Limb (tissue), 2 donors: ENCODE data around the gene RBM19.

ENCODE experiments used
- DNase-seq, 2 donors: peaks; one replicate each; pipeline ENCODE4 v3.0.0-alpha.2; 2016; ENCODE audit errors: extremely low spot score in 2 of 2

RBM19 gene

DNA sequence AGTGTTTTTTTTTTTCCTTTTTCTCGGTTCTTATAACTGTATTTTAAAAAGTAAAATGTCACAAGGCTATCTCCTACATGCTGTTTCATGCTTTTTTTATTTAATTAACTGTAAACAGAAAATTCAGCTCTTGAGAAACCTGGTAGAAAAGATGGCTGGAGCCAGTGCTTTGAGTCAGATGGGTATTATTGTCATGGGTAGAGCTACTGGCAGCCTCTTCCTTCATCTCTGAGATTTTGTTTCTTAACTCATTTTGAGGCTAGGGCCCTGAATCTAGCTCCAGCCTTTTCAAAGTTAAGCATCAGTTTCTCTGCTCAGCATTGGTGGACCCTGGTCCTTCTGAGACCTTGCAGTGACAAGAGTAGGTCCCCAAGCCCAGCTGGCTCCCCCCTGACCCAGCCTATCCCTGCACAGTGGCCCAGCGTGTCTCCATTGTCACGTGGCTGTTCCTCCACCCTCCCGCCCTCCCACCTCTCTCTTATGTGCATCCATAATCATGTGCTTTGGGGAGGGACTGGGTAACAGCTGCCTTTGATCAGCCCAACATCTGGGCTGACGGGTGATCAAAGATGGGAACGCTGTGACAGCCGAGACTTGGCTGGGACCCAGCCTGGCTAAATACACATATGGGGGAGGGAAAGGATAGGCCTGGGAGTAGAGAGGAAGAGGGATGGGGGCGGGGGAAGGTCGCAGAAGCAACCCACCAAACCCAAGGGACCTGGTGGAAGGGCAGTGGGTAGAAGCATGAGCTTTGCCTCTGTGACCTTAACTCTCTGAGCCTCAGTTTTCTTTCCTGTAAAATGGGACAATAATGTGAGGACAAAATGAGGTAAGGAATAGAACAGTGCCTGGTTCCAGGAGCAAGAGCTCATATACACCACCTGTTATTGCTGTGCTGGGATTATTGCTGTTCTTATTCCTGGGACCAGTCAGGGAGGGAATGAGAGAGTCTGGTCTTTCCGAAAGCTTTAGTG is 24.4 kb upstream of the RBM19 start:
- peak; percentile 20 to 43 for DNase-seq

DNA sequence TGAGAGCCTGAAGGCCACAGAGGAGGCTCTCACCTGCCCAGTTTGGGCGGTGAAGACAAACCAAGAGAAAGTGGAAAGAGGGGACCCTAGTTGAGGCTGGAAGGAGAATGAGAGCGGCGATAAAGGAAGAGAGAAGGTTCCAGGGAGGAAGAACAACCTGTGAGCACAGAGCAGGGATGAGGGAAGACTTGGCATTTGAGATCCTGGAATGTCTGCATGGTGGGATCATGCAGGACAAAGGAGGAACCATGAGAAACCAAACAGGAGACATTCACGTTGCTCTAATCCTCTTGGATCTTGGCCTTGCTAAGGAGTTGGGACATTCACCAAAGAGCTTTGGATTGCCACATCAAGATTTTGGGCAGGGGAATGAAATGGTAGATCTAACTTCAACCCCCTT is 22.9 kb upstream of the RBM19 start:
- no peak for DNase-seq

DNA sequence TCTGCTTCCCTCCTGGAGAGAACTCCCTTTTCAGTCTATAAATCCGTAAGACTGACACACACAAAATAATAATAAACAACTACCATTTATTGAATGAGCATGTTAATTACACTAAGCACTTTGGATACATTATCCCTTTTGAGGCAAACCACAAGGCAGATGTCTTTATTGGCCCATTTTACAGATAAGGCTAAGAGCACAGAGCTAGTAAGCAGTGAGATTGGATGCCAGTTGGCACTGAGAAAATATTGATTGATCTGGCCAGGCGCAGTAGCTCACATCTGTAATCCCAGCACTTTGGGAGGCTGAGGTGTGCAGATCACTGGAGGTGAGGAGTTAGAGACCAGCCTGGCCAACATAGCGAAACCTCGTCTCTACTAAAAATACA is 21.9 kb upstream of the RBM19 start:
- DNase-seq = no peak

DNA sequence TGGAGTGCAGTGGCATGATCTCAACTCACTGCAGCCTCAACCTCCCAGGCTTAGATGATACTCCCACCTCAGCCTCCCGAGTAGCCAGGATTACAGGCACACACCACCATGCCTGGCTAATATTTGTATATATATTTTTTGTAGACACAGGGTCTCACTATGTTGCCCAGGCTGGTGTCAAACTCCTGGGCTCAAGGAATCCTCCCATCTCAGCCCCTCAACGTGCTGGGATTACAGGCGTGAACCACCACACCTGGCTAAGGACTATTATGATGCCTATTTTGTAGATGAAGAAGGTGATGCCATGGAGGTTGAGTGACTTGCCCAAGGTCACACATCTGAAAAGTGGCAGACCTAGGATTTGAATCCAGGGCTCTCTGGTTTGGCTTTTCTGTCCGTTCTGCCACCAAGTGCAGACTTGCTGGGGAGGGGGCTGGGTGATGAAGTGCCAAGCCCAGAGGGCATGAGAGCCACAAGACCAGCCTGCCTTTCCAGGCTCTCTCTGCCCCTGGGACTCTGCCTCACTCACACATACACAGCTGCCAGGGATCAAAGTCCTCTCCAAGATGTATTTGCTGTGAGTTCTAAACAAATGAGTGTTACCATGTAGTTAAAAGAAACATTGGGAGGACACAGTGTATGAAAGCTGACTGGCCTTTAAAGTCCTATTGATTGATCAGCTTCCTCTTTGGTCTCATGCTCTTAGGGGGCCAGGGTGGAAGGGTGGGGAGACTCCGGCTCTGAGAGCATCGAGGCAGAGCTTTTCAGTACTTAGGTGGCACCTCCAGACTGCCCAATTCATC is 21.3 kb upstream of the RBM19 start:
- no peak for DNase-seq

DNA sequence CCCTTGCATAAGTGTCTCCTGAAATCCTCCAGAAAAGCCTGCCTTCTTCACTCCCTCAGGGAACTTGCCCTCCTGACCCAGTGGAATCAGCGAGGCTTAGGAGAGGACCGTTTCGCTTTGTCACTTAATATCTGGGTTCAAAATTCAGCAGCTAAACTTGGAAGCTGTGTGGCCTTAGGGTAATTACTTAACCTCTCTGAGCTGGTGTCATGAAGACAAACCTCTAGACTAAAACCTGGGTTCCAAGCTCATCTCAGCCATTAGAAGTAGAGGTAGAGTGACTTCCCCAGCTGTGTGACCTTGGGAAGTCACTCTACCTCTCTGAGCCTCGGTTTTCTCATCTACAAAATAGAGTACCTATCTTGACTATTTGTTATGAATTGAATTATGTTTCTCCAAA is 18.3 kb upstream of the RBM19 start:
- DNase-seq = no peak

DNA sequence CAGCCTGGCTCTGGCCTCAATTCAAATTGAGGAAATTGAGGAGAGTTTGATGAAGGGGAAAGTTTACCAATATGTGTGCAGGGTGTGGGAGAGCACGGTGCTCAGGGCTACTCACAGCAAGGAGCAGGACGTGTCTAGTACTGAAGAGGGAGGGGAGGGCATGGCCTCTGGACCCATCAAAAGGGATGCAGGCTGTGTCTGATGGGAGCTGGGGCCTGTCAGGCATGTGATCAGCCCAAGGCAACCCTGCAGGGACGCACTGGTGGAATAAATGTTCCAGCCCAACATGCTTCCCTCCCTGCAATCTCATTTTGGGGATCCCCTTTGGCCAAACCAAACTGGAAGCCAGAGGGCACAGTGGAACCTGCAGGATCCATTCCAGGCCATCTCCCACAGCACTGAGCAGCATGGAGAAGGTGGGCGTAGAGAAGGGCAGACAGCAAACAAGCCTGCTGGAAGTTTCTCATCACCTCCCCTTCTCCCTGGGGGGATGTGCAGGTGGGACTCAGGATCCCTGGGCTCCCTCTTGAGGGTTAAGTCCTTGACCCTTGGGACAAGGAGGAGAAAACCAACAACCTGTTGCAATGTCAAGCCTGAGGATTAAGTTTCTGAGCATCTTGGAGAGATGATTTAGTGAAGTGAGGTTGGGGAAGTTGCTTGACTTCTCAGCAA is 17.8 kb upstream of the RBM19 start:
- DNase-seq = no peak

DNA sequence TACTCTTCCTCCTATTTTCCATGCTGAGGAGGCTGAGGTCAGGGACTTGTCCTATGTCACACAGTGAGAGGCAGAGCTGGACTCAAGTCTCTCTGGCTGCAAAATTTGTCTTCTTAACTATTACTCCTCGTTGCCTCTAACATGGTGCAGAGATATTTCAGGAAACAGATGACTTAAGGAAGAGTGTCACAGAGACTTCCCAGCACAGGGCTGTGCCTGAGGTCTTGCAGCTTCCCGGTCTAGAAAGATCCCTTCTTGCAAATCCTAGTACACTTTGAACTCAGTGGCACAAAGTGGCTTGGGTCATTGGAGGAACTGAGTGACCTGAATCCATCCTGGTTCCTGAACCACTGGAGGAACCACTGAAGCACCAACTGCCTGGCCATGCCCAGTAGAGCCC is 17.1 kb upstream of the RBM19 start:
- no peak for DNase-seq

DNA sequence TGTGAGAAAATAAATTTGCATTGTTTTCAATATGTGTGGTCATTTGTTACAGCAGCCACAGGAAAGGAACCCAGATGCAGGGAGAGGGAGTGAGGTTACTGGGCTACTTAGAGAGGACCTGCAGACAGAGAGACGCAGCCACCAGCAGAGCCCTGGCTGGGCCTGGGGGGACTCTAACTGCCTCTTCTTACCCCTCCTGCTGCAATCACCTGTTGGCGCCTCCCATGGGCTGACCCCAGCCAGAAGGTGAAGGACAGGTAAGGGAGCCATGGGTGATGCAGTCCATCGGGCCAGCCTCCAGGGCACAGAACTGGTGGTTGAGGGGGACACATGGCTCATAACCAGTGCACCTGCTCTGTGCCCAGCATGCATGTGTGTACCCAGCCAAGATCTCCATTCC is 15.8 kb upstream of the RBM19 start:
- no peak for DNase-seq

DNA sequence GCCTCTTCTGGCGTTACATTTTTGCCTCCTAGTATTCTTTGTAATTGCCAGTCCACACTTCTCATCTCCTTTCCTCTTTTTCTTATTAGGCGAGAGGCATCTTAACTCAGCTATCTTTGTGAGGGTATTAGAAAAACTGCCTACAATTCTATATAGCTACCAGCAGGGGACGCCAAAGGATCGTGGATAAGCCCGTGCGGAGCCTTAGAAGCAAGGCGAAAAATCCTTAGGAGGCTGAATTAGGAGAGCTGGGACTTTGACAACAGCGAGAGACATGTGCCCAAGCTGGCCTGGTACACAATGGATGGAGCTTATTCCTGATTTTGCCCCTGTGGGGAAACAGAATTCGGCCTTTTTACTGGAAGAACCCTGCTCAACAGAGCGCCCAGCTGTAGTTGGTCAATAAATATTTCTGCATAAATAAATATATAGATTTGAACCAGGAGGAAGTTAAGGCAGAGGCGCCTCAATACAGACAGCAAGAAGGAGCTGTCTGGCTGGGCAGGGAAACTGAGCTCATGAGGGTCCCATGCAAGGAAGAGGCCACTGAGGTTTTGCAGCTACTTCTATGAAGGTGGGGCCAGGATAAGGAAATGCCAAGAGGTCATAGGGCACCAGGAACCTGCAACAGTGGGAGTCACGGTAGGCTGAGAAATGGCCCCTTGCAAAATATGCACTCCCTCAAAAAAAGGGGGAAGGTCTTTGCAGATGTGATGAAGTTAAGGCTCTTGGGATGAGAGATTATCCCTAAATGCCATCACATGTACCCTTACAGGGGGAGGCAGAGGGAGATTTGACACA is 14.6 kb upstream of the RBM19 start:
- peak; percentile 67 to 77 for DNase-seq

DNA sequence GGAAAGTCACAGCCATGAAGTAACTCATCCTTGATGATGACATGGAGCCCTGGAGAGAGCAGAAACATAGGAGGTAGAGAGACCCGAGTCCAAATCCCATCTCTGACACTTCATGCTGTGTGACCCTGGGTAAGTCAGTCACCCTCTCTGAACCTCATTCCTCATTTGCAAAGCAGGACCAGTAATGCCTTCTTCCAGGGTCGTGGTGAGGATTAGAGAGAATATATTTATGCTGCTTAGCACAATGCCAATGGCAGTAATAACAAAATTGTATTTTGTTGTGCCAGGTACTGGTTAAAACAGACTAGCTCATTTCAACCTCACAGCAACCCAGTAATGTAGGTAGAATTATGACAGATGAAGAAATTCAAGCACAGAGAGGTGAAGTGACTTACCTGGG is 13.9 kb upstream of the RBM19 start:
- DNase-seq = no peak

DNA sequence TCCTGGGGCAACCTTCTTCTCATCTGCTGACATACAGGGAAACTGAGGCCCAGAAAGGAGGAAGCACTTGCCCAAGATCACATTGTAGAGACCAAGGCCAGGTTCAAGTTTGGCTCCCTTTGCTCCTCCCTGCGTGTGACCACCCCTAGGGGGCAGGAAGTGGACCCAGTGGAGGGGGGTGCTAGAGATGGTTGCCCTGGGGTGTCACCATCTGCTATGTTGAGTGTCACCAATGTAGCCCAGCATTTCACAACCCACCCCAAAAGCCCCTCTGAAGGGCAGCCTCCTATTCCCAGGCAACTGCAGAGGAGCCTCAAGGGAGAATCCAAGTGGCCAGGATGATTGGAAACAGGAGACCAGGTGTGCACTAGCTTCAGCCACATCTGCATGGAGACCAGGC is 12.0 kb upstream of the RBM19 start:
- DNase-seq = no peak

DNA sequence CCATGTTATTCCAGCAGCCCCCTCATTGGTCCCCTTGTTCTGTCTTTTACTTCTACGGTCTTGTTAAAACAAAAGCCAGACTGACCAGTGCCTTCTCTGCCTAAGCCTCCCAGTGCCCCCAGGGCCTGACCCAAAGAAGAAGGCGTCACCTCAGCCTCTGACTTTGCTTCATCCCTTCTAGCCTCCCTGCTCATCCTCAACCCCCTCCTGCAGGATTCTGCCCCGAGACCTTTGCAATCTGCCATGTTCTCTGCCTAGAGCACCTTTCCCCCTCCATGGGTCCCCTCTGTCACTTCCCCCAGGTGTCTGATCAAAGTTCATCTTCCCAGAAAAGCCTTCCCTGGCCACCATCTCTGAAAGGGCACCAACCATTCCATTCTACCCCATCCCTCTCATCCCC is 7.9 kb upstream of the RBM19 start:
- DNase-seq = no peak

DNA sequence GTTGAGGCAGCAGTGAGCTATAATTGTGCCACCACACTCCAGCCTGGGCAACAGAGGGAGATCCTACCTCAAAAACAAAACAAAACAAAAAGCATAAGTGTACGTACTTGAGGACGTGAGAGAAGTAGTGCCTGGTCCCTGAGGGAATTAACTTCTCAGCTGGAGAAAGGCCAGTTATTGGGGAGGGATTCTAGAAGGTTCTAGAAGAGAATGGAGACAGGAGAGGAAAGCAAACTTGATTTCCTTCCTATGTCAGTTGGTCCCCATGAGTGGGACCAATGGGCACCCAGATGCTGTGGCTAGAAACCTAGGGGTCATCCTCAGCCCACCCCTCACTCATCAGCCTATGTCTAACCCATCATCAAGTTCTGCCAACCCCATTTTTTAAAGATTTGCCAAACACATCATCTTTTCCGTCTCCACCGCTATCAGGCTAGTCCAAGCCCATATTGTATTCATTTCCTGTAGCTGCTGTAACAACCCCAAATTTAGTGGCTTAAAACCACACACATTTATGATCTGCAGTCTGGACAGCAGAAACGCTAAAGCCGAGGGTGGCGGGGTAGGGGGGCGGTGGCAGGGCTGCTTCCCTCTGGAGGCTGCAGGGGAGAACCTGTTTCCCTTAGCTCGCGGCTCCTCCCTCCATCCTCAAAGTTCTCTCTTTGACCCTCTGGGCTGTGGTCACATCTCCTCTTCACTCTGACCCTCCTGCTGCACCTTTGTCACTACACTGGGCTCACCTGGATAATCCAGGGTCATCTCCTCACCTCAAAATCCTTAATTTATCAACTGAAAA is 7.2 kb upstream of the RBM19 start:
- DNase-seq = no peak

DNA sequence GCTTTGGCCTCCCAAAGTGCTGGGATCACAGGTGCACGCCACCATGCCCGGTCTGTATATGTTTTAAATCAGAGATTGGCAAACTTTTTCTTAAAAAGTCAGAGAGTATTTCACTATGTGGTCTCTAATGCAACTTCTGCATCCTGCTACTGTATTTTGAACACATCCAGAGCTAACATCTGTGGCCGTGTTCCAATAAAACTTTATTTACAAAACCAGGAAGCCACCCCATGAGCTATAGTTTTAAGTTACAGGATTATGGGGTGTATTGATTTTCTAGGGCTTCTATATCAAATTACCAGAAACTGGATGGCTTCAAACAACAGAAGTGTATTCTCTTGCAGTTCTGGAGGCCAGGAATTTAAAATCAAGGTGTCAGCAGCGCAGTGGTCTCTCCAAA is 5.3 kb upstream of the RBM19 start:
- no peak for DNase-seq

DNA sequence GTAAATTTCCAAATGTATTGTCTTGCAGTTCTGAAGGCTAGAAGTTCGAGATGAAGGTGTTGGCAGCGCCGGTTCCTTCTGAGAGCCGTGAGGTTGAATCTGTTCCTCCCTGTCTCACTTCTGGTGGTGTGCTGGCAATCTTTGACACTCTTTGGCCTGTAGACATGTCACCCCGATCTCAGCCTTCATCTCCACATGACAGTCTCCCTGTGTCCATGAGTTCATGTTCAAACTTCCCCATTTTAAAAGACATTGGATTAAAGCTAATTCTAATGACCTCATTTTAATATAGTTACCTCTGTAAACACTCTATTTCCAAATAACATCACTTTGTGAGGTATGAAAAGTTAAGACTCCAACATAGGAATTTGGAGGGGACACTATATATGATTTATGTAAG is 4.1 kb upstream of the RBM19 start:
- DNase-seq = no peak

DNA sequence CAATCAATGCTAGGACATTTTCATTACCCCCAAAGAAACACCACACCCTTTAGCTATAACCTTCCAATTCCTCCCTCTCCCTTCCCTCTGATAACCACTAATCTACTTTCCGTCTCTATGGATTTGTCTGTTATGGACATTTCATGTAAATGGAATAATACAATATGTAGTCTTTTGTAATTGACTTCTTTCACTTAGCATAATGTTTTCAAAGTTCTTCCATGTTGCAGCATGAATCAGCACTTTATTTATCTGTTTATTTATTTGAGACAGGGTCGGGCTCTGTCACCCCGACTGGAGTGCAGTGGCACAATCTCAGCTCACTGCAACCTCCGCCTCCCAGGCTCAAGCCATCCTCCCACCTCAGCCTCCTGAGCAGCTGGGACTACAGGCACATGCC is 1.2 kb upstream of the RBM19 start:
- no peak for DNase-seq

DNA sequence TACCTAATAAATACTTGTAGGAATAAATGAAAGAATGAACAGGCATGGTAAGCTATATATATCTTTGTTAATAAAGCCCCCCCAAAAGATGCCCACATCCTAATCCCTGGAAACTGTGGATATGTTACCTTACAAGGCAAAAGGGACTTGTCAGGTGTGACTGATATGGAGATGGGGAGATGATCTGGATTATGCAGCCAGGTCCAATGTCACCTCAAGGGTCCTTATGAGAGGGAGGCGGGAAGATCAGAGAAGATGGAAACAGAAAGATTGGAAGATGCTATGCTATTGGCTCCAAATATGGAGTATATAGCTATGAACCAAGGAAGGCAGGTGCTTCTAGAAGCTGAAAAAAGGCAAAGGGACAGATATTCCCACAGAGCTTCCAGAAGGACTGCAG is 3.4 kb downstream of the RBM19 start:
- no peak for DNase-seq

DNA sequence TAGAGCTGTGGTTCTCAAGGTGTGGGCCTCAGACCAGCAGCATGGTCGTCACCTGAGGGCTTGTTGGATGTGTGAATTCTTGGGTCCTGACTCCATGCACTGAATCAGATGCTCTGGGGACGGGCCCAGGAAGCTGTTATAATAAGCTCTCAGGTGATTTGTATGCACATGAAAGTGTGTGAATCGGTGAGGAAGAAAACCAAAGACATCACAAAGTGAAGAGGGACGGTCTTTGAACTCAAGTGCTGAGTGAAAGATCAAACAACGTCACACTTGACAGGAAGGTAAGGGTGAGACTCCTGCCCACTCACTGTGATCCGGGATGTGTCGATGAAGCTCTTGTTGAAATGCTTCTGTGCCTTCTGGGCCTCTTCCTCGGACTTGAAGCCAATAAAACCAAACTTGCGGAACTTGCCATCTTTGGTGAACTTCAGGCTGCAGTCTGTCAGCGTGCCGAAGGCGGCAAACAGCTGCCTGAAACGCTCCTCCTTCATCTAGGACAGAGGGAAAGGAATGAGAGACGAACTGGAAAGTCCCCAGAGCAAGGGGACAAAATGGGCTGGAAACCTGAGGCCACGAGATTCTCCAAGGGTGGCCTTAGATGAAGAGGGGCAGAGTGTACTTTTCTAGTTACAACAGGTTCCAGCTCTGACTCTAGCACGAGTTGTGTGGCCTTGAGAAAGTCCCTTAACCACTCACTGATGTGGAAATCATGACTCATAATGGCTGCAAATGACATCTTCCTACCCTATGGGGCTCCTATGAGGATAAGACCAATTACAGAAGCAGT is 4.0 kb downstream of the RBM19 start:
- no peak for DNase-seq

DNA sequence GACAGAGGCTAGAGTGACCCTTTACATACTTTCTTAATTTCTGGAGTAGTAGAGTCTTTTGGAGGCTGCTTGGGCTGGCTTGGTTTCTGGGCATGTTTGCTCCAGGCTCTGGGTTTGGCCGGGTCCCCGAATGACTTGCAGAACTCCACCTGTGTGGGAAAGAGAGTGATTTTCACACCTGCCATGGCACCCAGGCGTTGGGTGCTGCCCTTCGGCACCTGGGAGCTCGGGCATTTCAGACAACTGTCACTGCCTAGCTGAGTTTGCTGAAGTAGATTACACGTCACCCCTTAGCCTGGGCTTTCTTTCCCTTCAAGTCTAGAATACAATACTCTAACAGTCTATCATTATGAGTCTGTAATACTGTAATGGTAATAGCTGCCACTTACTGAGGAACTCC is 6.1 kb downstream of the RBM19 start:
- DNase-seq = no peak

DNA sequence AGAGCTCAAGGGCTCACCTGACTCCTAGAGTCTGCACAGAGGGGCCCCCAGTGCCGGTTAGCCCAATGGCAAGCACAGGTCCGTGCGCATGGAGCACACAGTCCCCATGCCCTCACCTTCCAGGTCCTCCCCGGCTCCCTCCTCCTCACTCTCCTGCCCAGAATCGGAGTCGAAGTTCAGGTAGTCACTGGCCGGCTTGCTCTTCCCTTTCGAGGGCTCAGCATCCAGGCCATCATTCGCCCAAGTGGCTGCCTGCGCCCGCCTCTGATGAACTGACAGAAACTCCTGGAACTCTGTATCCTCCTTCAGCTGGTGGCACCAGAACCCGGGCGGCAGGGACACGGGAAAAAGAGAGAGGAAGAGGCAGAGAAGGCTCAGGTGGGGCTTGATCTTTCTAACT is 7.0 kb downstream of the RBM19 start:
- DNase-seq = no peak
